ENCODE data around the gene ZNF497. TPM values are rescaled to one million over a fixed set of nuclear protein-coding genes. Genes with fewer than 3 reads are reported as not detected.

ZNF497 gene
- total RNA-seq, 1 experiment from 2014 or later, result 2.4 TPM

GRCh38 chr19:58374200-58374599 is 11.6 kb upstream of the ZNF497 start:
- Histone ChIP-seq H4K20me1 (ENCODE audit: control insufficient read depth, insufficient read depth, insufficient read length) (no peaks in the 10 kb centered on the region), H3K9ac (ENCODE audit: extremely low read depth, insufficient read length, low read length) (no peak overlapping the region), H2BK5ac (ENCODE audit: insufficient read length, low read length) (no peak overlapping the region), H3K79me1 (ENCODE audit: insufficient read depth, low read depth, low read length, poor library complexity, severe bottlenecking) (no peaks in the 10 kb centered on the region), H3K14ac (ENCODE audit: insufficient read depth, low read length) (no peak overlapping the region), H2BK12ac (ENCODE audit: insufficient read length, low read depth, low read length) (no peak overlapping the region), H3K4me1 (ENCODE audit: insufficient read depth, low read length) (no peaks in the 10 kb centered on the region), H3K79me2 (ENCODE audit: insufficient read depth, low read length) (no peaks in the 10 kb centered on the region), H3K23me2 (ENCODE audit: insufficient read length, low read depth, low read length, poor library complexity, severe bottlenecking) (no peaks in the 10 kb centered on the region), H3K4me2 (ENCODE audit: insufficient read depth, insufficient read length, low read length) (no peak overlapping the region), H3K9me3 (ENCODE audit: control insufficient read depth, low read depth, low read length) (no peaks in the 10 kb centered on the region), H3K4ac (ENCODE audit: low read depth, low read length) (no peak overlapping the region), H2BK120ac (ENCODE audit: low read depth, low read length, poor library complexity, severe bottlenecking) (no peak overlapping the region), H2BK15ac (ENCODE audit: low read depth, low read length) (no peak overlapping the region), H3K56ac (ENCODE audit: insufficient read length, low read depth, low read length) (no peak overlapping the region), H3K27me3 (ENCODE audit: insufficient read depth, low read length) (no peaks in the 10 kb centered on the region), H2BK20ac (ENCODE audit: low read depth, low read length, poor library complexity, severe bottlenecking) (no peak overlapping the region), H4K8ac (replicated peaks; ENCODE audit: insufficient read length, low read depth, low read length) (no peak overlapping the region), H4K91ac (ENCODE audit: insufficient read length, low read depth, low read length) (no peak overlapping the region), H2AK5ac (ENCODE audit: insufficient read length, low read length) (no peak overlapping the region), H3K27ac (ENCODE audit: insufficient read length, low read depth, low read length) (no peak overlapping the region), H2AFZ (ENCODE audit: low read length) (no peak overlapping the region), H3K23ac (ENCODE audit: insufficient read length, low read depth, low read length) (no peak overlapping the region), H3T11ph (ENCODE audit: low read length) (no peak overlapping the region), H3K18ac (ENCODE audit: insufficient read length, low read depth, low read length) (no peak overlapping the region), H4K5ac (ENCODE audit: insufficient read length, low read depth, low read length) (no peak overlapping the region)
- no CpG with 5 or more reads among the region's 4 CpGs for WGBS (ENCODE audit: extremely low coverage, insufficient read length, low lambda C conversion rate)
- H3K4me1 Mint-ChIP-seq, result no peaks in the 10 kb centered on the region
- peaks cover 0 to 3% (median 0%) of the 10 kb centered on the region in 3 experiments; a peak in 1 of 7 replicates for H3K36me3 Mint-ChIP-seq (ENCODE audit: insufficient read depth in 1 of 3, low read depth in 3 of 3)
- H3K4me3 Mint-ChIP-seq, result no peak overlapping the region
- DNase-seq, result no peak
- no peak for TF ChIP-seq CTCF (conservative IDR thresholded peaks at IDR 0.05)
- no peak overlapping the region for H3K27ac Mint-ChIP-seq
- no peaks in the 10 kb centered on the region for H3K27me3 Mint-ChIP-seq (ENCODE audit: low read depth)
- H3K9me3 Mint-ChIP-seq, result no peaks in the 10 kb centered on the region
